SK-N-MC (cell line): ENCODE results near the gene ADH7.
A peak's percentile ranks its signal among the peaks of the same experiment; 100 is the strongest.

Experiments used
- DNase-seq: peaks from one replicate; pipeline ENCODE4 v3.0.0-alpha.2; 2011; ENCODE audit warnings: low read depth, low spot score
- H3K27ac ChIP-seq: fragments of 200-600 bp; sonication (generic); 2 replicates; pipeline ENCODE4 v1.5.1; 2016; ENCODE audit warnings: mixed run types
- H3K36me3 ChIP-seq: fragments of 200-600 bp; sonication (generic); 2 replicates; pipeline ENCODE4 v1.6.1; 2017; ENCODE audit warnings: antibody characterized with exemption, low read length, mixed read lengths; ENCODE audit not compliant: insufficient read depth
- H3K4me3 ChIP-seq: fragments of 200-600 bp; sonication (generic); 2 replicates; pipeline ENCODE4 v1.5.1; 2016
- H3K9ac ChIP-seq: fragments of 200-600 bp; sonication (generic); 2 replicates; pipeline ENCODE4 v1.8.0; 2017; ENCODE audit warnings: mixed run types, mixed read lengths; ENCODE audit not compliant: insufficient read length
- H3K9me3 ChIP-seq: fragments of 200-600 bp; sonication (generic); 2 replicates; pipeline ENCODE4 v1.6.1; 2017; ENCODE audit warnings: low read depth, mild to moderate bottlenecking, antibody characterized with exemption, low read length, moderate library complexity, mixed read lengths
- EZH2 ChIP-seq: fragments of 200-600 bp; sonication (generic); IDR thresholded peaks from one replicate; pipeline ENCODE4 v1.6.1; 2017; ENCODE audit warnings: antibody characterized with exemption
- FOXP2 ChIP-seq: optimal IDR thresholded peaks from 2 replicates; pipeline ENCODE3; 2011; ENCODE audit warnings: mild to moderate bottlenecking, moderate library complexity; ENCODE audit not compliant: insufficient read depth; ENCODE audit errors: extremely low read length, control extremely low read depth
- POLR2AphosphoS5 ChIP-seq: IDR thresholded peaks from 2 replicates; pipeline ENCODE4 v1.6.1; 2012; ENCODE audit warnings: mild to moderate bottlenecking, low read depth, low read length, borderline replicate concordance

The ADH7 gene

GRCh38 chr4:99399017-99399416, 36.1 kb downstream of the ADH7 start:
- no peak for DNase-seq
- no peak overlapping the region for H3K27ac ChIP-seq
- no peak overlapping the region for H3K4me3 ChIP-seq
- no peaks in the 10 kb centered on the region for H3K36me3 ChIP-seq
- TF ChIP-seq FOXP2 (no peak), POLR2AphosphoS5 (no peak), EZH2 (no peak)
- no peak overlapping the region for H3K9ac ChIP-seq
- no peaks in the 10 kb centered on the region for H3K9me3 ChIP-seq

GRCh38 chr4:99395595-99396364, 39.4 kb downstream of the ADH7 start:
- Histone ChIP-seq H3K4me3 (no peak overlapping the region), H3K36me3 (no peaks in the 10 kb centered on the region), H3K9ac (no peak overlapping the region), H3K9me3 (peaks cover 3% of the 10 kb centered on the region; the same call in 1 of the 2 replicates), H3K27ac (no peak overlapping the region)
- no peak for DNase-seq
- TF ChIP-seq POLR2AphosphoS5, result no peak

GRCh38 chr4:99394896-99395295, 40.2 kb downstream of the ADH7 start:
- no peak overlapping the region for H3K9ac ChIP-seq
- TF ChIP-seq FOXP2 (no peak), POLR2AphosphoS5 (no peak), EZH2 (no peak)
- H3K9me3 ChIP-seq, result peaks cover 3% of the 10 kb centered on the region; the same call in 1 of the 2 replicates
- no peak overlapping the region for H3K27ac ChIP-seq
- no peak for DNase-seq
- H3K36me3 ChIP-seq, result no peaks in the 10 kb centered on the region
- H3K4me3 ChIP-seq, result no peak overlapping the region

- Histone ChIP-seq H3K9me3 (peaks cover 3% of the 10 kb centered on the region; the same call in 1 of the 2 replicates), H3K9ac (no peak overlapping the region), H3K27ac (no peak overlapping the region), H3K36me3 (no peaks in the 10 kb centered on the region), H3K4me3 (no peak overlapping the region)
- no peak for TF ChIP-seq POLR2AphosphoS5
- no peak for TF ChIP-seq EZH2
- TF ChIP-seq FOXP2, result no peak
- no peak for DNase-seq
Observed at GRCh38 chr4:99390055-99390454, 45.1 kb downstream of the ADH7 start.

DNA sequence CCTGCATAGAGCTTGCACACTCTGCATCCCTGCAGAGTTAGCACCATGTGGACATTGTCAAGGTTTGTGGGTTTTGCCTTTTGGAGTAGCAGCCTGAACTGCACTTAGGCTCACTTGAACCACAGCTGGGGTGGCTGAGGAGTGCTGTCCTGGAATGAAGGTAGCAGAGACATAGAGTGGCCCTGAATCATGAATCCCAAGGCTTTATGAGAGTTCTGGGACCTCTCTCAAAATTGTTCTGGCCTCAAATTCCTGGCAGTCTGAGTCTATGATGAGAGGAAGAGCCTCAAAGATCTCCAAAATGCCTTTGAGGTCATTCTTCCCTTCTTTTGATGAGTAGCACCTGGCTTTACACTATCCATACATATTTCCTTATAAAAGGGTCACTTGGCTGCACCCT, 45.5 kb downstream of the ADH7 start:
- Histone ChIP-seq H3K9ac (no peak overlapping the region), H3K36me3 (no peaks in the 10 kb centered on the region), H3K27ac (no peak overlapping the region), H3K4me3 (no peak overlapping the region), H3K9me3 (peaks cover 3% of the 10 kb centered on the region; the same call in 1 of the 2 replicates)
- no peak for DNase-seq
- TF ChIP-seq EZH2, result no peak
- TF ChIP-seq FOXP2, result no peak
- TF ChIP-seq POLR2AphosphoS5, result no peak

- peak overlapping the region; percentile 26; the same call in 1 of the 2 replicates for H3K4me3 ChIP-seq
- peak overlapping the region; percentile 79 for H3K27ac ChIP-seq
- no peak overlapping the region for H3K9ac ChIP-seq
- H3K9me3 ChIP-seq, result no peaks in the 10 kb centered on the region
- no peaks in the 10 kb centered on the region for H3K36me3 ChIP-seq
- peak; percentile 24 for DNase-seq
- TF ChIP-seq FOXP2 (peak; percentile 43), EZH2 (no peak), POLR2AphosphoS5 (no peak)
Observed at GRCh38 chr4:99383833-99384392, 51.2 kb downstream of the ADH7 start.

GRCh38 chr4:99383399-99383798, 51.7 kb downstream of the ADH7 start:
- no peak for TF ChIP-seq FOXP2
- TF ChIP-seq EZH2, result no peak
- TF ChIP-seq POLR2AphosphoS5, result no peak
- H3K4me3 ChIP-seq, result no peak overlapping the region; the same call in 1 of the 2 replicates
- no peaks in the 10 kb centered on the region for H3K36me3 ChIP-seq
- no peak for DNase-seq
- H3K9me3 ChIP-seq, result no peaks in the 10 kb centered on the region
- peak overlapping the region; percentile 79 for H3K27ac ChIP-seq
- H3K9ac ChIP-seq, result no peak overlapping the region

- Histone ChIP-seq H3K9me3 (no peaks in the 10 kb centered on the region), H3K4me3 (no peak overlapping the region), H3K36me3 (no peaks in the 10 kb centered on the region), H3K27ac (no peak overlapping the region), H3K9ac (no peak overlapping the region)
- TF ChIP-seq EZH2 (no peak), POLR2AphosphoS5 (no peak), FOXP2 (no peak)
- no peak for DNase-seq
Observed at GRCh38 chr4:99382745-99383360, 52.3 kb downstream of the ADH7 start.
